Lung (tissue), 12 donors: ENCODE results near the gene EDAR. TPM values are rescaled to one million over a fixed set of nuclear protein-coding genes. Genes with fewer than 3 reads are reported as not detected.

ENCODE experiments used
- ATAC-seq: fragments of 200-7000 bp; cut with Tn5 transposase; one replicate; pipeline ENCODE4 v1.9.1; 2020; ENCODE audit warnings: moderate number of reproducible peaks; ENCODE audit not compliant: insufficient read depth, low FRiP score
- DNase-seq, 3 donors: peaks; one replicate each; pipeline ENCODE4 v3.0.0-alpha.2; 2013 to 2017
- H3K27ac ChIP-seq, 2 donors: one replicate each; pipeline ENCODE4 v1.5.1; 2013; ENCODE audit warnings: mild to moderate bottlenecking in 2 of 2, moderate library complexity in 2 of 2, control low read depth in 1 of 2, inconsistent platforms in 1 of 2, low read depth in 1 of 2, low read length in 1 of 2
- H3K27me3 ChIP-seq, 3 donors: one replicate each; pipeline ENCODE4 v1.5.1; 2013; ENCODE audit warnings: low read length in 2 of 3; ENCODE audit not compliant: control insufficient read depth in 3 of 3, insufficient read depth in 3 of 3
- H3K36me3 ChIP-seq, 4 donors: one replicate each; pipeline ENCODE4 v1.5.1; 2013; ENCODE audit warnings: low read length in 4 of 4, mild to moderate bottlenecking in 1 of 4, moderate library complexity in 1 of 4; ENCODE audit not compliant: control insufficient read depth in 4 of 4, insufficient read depth in 4 of 4
- H3K4me1 ChIP-seq, 5 donors: one replicate each; pipeline ENCODE4 v1.5.1; 2013; ENCODE audit warnings: low read length in 5 of 5, mild to moderate bottlenecking in 2 of 5, moderate library complexity in 1 of 5; ENCODE audit not compliant: control insufficient read depth in 5 of 5, insufficient read depth in 5 of 5
- H3K4me3 ChIP-seq: one replicate; pipeline ENCODE4 v1.5.1; 2013; ENCODE audit warnings: mild to moderate bottlenecking, control low read depth, moderate library complexity
- H3K9ac ChIP-seq, 2 donors: one replicate each; pipeline ENCODE4 v1.5.1; 2013; ENCODE audit warnings: low read length in 2 of 2, control low read depth in 1 of 2; ENCODE audit not compliant: insufficient read depth in 1 of 2
- H3K9me3 ChIP-seq, 4 donors: one replicate each; pipeline ENCODE4 v1.5.1; 2013; ENCODE audit warnings: low read length in 3 of 4, mild to moderate bottlenecking in 1 of 4, moderate library complexity in 1 of 4; ENCODE audit not compliant: control insufficient read depth in 4 of 4, insufficient read depth in 3 of 4
- WGBS, 2 donors: extraction: QIAGEN DNeasy Blood & Tissue Kit; methylation state at CpG; one replicate each; pipeline ENCODE4 v1.1.7; 2013; 5-methylcytosine and 5-hydroxymethylcytosine counted together
- polyA plus RNA-seq, 2 donors: library from polyadenylated mRNA; stranded (reverse); fragments of 200-250 nt; gene quantifications; one replicate each; pipeline ENCODE4 v1.2.1, GENCODE V29; 2013
- total RNA-seq, 2 donors: library from RNA; depleted of rRNA in 1 of 2; stranded (reverse); fragments of >200 nt in 1 of 2; gene quantifications; one replicate each; pipeline ENCODE4 v1.2.1, GENCODE V29; 2014 to 2021
- TF ChIP-seq, protein P1 (sequence below): IDR thresholded peaks from 2 replicates; pipeline ENCODE4 v1.5.1; 2012; ENCODE audit warnings: mild to moderate bottlenecking; ENCODE audit errors: control extremely low read depth, extremely low read depth
- donor health status: control.
- donor health status: control.
- donor health status: Bipolar disorder and iron deficiency.
- donor health status: healthy.
- donor health status: DM: yes; HTN: yes; CAD: no.

The EDAR gene
- total and polyA plus RNA-seq, 4 donors: 0.02 to 0.37 (median 0.10) TPM; not detected in 1

DNA sequence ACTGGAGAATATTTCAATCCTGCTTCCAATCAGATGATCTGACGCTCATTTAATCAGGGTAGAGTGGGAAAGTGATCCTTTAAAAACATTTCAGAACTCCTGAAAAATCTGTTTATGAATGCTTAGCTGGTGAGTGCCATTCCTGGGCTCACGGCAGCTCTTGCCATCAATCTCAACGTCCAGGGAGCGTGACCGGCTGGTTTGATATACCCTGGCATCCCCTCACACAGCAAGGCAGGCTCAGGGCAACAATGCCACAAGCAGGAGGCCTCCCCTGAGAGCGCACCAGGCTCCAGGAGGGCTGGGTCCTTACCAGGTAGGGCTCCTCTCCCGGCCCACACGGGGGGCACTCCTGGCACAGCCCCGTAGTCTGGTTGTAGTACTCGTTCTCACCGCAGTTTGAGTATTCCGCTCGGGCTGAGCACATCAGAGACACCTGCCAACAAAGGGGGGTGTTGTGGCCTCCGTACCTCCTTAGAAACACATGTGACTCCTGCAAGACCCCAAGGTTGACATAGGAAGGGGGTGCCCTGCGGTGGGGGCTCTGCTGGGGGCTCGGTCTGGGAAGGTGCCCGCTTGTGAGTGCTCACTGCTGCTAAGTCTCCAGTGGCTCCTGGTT is 59.1 kb downstream of the EDAR start:
- 91 to 93% methylated on average over 17 of the region's 17 CpGs for WGBS, 2 donors
- Histone ChIP-seq H3K9ac (no peak overlapping the region), H3K4me3 (no peak overlapping the region), H3K27ac (no peak overlapping the region), H3K9me3 (no peaks in the 10 kb centered on the region), H3K36me3 (no peaks in the 10 kb centered on the region), H3K27me3 (no peaks in the 10 kb centered on the region), H3K4me1 (peaks cover 0 to 27% (median 8%) of the 10 kb centered on the region in 5 donors)
- ATAC-seq (no peak), DNase-seq (no peak)
- TF ChIP-seq, protein P1, sequence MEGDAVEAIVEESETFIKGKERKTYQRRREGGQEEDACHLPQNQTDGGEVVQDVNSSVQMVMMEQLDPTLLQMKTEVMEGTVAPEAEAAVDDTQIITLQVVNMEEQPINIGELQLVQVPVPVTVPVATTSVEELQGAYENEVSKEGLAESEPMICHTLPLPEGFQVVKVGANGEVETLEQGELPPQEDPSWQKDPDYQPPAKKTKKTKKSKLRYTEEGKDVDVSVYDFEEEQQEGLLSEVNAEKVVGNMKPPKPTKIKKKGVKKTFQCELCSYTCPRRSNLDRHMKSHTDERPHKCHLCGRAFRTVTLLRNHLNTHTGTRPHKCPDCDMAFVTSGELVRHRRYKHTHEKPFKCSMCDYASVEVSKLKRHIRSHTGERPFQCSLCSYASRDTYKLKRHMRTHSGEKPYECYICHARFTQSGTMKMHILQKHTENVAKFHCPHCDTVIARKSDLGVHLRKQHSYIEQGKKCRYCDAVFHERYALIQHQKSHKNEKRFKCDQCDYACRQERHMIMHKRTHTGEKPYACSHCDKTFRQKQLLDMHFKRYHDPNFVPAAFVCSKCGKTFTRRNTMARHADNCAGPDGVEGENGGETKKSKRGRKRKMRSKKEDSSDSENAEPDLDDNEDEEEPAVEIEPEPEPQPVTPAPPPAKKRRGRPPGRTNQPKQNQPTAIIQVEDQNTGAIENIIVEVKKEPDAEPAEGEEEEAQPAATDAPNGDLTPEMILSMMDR: no peak

DNA sequence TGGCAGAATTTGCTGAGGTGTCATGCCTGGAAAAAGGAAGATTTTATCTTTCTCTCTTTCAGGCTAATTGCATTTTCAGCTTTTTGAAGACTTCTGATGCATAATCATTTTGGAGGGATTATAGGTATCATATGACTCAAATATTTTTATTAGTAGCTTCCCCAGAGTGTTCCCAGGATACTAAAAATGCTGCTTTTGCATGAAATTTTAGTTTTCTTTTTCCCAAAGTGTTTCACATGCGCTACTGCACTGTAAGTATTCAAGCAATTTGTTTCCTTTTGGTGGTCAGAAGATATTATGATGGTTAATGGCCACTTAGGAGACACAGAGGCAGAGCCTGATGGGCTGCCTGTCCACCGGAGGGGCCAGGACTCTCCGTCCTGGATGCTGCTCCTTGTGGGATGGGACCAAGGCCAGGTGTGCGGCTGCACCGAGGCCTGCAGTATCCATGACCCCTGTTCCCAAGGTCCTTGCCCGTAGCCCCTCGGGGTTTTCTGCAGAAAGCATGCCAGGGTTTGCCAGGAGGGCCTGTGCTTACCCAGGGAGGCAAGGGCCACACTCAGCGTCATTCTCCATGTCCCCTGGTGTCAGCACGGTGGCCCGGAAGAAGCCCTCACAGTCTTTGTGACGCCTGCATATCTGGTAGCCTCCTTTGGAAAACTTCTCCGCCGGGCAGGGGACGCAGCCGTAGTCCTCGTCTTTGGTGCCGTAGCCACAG is 60.2 kb downstream of the EDAR start:
- no peak for DNase-seq
- TF ChIP-seq, protein P1: no peak
- ATAC-seq: no peak

DNA sequence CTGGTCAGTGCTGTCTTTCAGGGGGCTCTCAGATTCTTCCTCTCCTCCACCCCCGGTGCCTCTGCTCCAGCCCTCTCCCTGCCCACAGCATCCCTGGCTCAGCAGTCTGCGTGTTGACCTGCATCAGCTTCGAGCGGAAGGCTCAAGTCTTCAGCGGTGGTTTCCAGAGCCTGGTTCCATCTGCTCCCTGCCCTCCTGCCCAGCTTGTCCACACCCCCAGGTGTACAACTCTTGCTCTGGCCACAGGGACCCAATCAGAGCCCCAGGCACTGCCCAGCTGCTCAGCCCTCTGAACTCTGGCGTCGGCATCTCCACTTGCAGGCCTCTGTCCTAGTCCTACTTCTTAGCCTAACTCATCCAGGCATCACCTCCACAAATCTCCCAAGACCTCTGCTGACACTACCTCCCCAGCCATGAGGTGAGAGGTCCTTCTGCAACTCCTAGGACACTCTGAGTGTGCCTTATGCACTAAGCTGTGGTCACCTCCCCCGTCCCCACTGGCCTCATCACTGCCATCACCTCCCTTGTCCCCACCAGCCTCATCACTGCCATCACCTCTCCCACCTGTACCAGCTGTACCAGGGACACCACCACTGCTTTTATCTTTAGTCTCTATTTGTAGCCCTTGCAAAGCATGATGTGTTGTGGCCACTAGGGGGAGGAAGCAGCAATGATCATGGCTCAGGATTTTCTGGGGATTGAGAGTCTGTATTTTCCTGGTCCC is 60.9 kb downstream of the EDAR start:
- TF ChIP-seq, protein P1: peak; percentile 48
- Histone ChIP-seq H3K36me3 (no peaks in the 10 kb centered on the region), H3K27ac (no peak overlapping the region), H3K9ac (no peak overlapping the region), H3K4me1 (peaks cover 0 to 25% (median 4%) of the 10 kb centered on the region in 5 donors), H3K4me3 (no peak overlapping the region), H3K9me3 (no peaks in the 10 kb centered on the region), H3K27me3 (no peaks in the 10 kb centered on the region)
- ATAC-seq: no peak
- peak; percentile 51 to 83 (median 73) for DNase-seq
- 81 to 86% methylated on average over 8 of the region's 8 CpGs for WGBS, 2 donors

More for the DNA sequence above, 60.2 kb downstream of the EDAR start:
- Histone ChIP-seq H3K9me3 (no peaks in the 10 kb centered on the region), H3K27ac (no peak overlapping the region), H3K4me3 (no peak overlapping the region), H3K36me3 (no peaks in the 10 kb centered on the region), H3K27me3 (no peaks in the 10 kb centered on the region), H3K9ac (no peak overlapping the region), H3K4me1 (peaks cover 0 to 27% (median 8%) of the 10 kb centered on the region in 5 donors)
- 91 to 95% methylated on average over 17 of the region's 17 CpGs for WGBS, 2 donors
